GM12878 (cell line): Measurements from ENCODE around the gene PPP2R2B. TPM values are rescaled to one million over a fixed set of nuclear protein-coding genes. Genes with fewer than 3 reads are reported as not detected.
A peak's percentile ranks its signal among the peaks of the same experiment; 100 is the strongest.

Experiments used
- ATAC-seq: fragments of 200-7000 bp; cut with Tn5 transposase; 3 replicates; pipeline ENCODE4 v1.9.1; 2020; ENCODE audit warnings: mild to moderate bottlenecking, moderate library complexity
- BruUV-seq: library from RNA; stranded (reverse); fragments of 400-500 nt; replicated peaks from 2 replicates; lab custom pipeline; 2021; lab: Mats Ljungman, UMichigan
- CTCF ChIA-PET: fragments of 300-600 bp; sonication (Branson Sonifier 250); formaldehyde crosslinking; extraction: SDS; loops from one replicate; lab custom pipeline; 2021; ENCODE audit warnings: inconsistent platforms; lab: Yijun Ruan, JAX
- POLR2A ChIA-PET: fragments of 350-600 bp; formaldehyde crosslinking; extraction: SDS; loops from one replicate; lab custom pipeline; 2021; ENCODE audit warnings: inconsistent platforms; lab: Charles Lee
- RAD21 ChIA-PET: fragments of 300-600 bp; sonication (Branson Sonifier 250); formaldehyde crosslinking; loops from one replicate; lab custom pipeline; 2023; ENCODE audit warnings: antibody characterized with exemption; ENCODE audit not compliant: unreplicated experiment; lab: Charles Lee
- SMC1A ChIA-PET: fragments of 300-600 bp; sonication (Branson Sonifier 250); formaldehyde crosslinking; loops from one replicate; lab custom pipeline; 2023; ENCODE audit not compliant: unreplicated experiment, uncharacterized antibody; lab: Charles Lee
- DNase-seq: peaks from one replicate; pipeline ENCODE4 v3.0.0-alpha.2; 2011; ENCODE audit warnings: low read depth, low spot score
- FAIRE-seq: peaks from 3 replicates; lab custom pipeline; 2011; peaks lifted over from hg19 to GRCh38; lab: Jason Lieb, UNC
- H2AFZ ChIP-seq: 2 replicates; pipeline ENCODE4 v1.6.0; 2011; ENCODE audit warnings: low read depth, low read length, control low read depth; ENCODE audit not compliant: control insufficient read depth
- H3K27ac ChIP-seq: 2 replicates; pipeline ENCODE4 v1.5.1; 2011; ENCODE audit warnings: control low read depth; ENCODE audit not compliant: control insufficient read depth, insufficient read depth
- H3K27me3 ChIP-seq, 2 experiments: replicated peaks in 1 of 2; 2 replicates each; pipeline versions ENCODE4 v1.6.0 to v1.6.1; 2011; ENCODE audit warnings: low read length in 1 of 2; ENCODE audit not compliant: control insufficient read depth in 2 of 2, insufficient read depth in 2 of 2
- H3K36me3 ChIP-seq, 2 experiments: 2 replicates each; pipeline ENCODE4 v1.5.1; 2011; ENCODE audit warnings: low read length in 1 of 2; ENCODE audit not compliant: control insufficient read depth in 2 of 2, insufficient read depth in 2 of 2
- H3K4me1 ChIP-seq: 2 replicates; pipeline ENCODE4 v1.6.1; 2011; ENCODE audit warnings: mild to moderate bottlenecking, low read length, moderate library complexity, mixed read lengths; ENCODE audit not compliant: control insufficient read depth, insufficient read depth
- H3K4me2 ChIP-seq: 2 replicates; pipeline ENCODE4 v1.6.0; 2011; ENCODE audit warnings: control low read depth; ENCODE audit not compliant: control insufficient read depth, insufficient read depth
- H3K4me3 ChIP-seq: fragments of 200-600 bp; sonication (generic); 2 replicates; pipeline ENCODE4 v1.5.1; 2016
- H3K79me2 ChIP-seq: 2 replicates; pipeline ENCODE4 v1.6.0; 2011; ENCODE audit warnings: low read length; ENCODE audit not compliant: control insufficient read depth, insufficient read depth
- H3K9ac ChIP-seq: 2 replicates; pipeline ENCODE4 v1.8.0; 2011; ENCODE audit warnings: low read length, control low read depth, mixed read lengths; ENCODE audit not compliant: control insufficient read depth, insufficient read depth
- H3K9me3 ChIP-seq: replicated peaks from 3 replicates; pipeline ENCODE4 v1.5.1; 2011; ENCODE audit warnings: mild to moderate bottlenecking, low read length; ENCODE audit not compliant: control insufficient read depth, insufficient read depth
- H4K20me1 ChIP-seq: 2 replicates; pipeline ENCODE4 v1.6.0; 2011; ENCODE audit not compliant: control insufficient read depth, insufficient read depth
- BCL11A ChIP-seq: IDR thresholded peaks from 2 replicates; pipeline ENCODE4 v1.6.1; 2011; ENCODE audit warnings: low read depth, low read length
- CHD4 ChIP-seq: fragments of 200-600 bp; sonication (generic); IDR thresholded peaks from 2 replicates; pipeline ENCODE4 v1.6.1; 2016; ENCODE audit warnings: mild to moderate bottlenecking
- FOXK2 ChIP-seq: fragments of 450-650 bp; IDR thresholded peaks from 2 replicates; pipeline ENCODE4 v1.6.1; 2017; ENCODE audit warnings: mild to moderate bottlenecking, moderate library complexity
- IKZF1 ChIP-seq: fragments of 450-650 bp; conservative IDR thresholded peaks from 2 replicates; pipeline ENCODE4 v1.6.1; 2017; ENCODE audit warnings: antibody characterized with exemption, mild to moderate bottlenecking
- JUND ChIP-seq: IDR thresholded peaks from 2 replicates; pipeline ENCODE4 v1.6.1; 2012; ENCODE audit warnings: low read depth, mild to moderate bottlenecking, low read length, improper control_type of control experiment, moderate library complexity
- KAT2A ChIP-seq: conservative IDR thresholded peaks from 2 replicates; pipeline ENCODE4 v1.6.1; 2011; ENCODE audit warnings: low read depth, low read length; ENCODE audit not compliant: control insufficient read depth
- LARP7 ChIP-seq: fragments of 450-650 bp; IDR thresholded peaks from 2 replicates; pipeline ENCODE4 v1.6.1; 2017; ENCODE audit warnings: mild to moderate bottlenecking
- RAD21 ChIP-seq: IDR thresholded peaks from 2 replicates; pipeline ENCODE4 v1.6.1; 2011; ENCODE audit warnings: mild to moderate bottlenecking, low read depth, low read length, moderate library complexity; ENCODE audit not compliant: insufficient read depth
- ZNF24 ChIP-seq: fragments of 450-650 bp; IDR thresholded peaks from 2 replicates; pipeline ENCODE4 v1.6.1; 2017; ENCODE audit warnings: antibody characterized with exemption, mild to moderate bottlenecking
- ZSCAN29 ChIP-seq: fragments of 450-650 bp; IDR thresholded peaks from 2 replicates; pipeline ENCODE4 v1.6.1; 2017; ENCODE audit warnings: mild to moderate bottlenecking, moderate library complexity
- WGBS: methylation state at CpG from one replicate; pipeline ENCODE4 v1.1.6; 2016; ENCODE audit warnings: low lambda C conversion rate; ENCODE audit not compliant: insufficient replicate concordance, insufficient coverage; ENCODE audit errors: missing lambda C conversion rate; 5-methylcytosine and 5-hydroxymethylcytosine counted together
- in situ Hi-C: fragments of 300-500 bp; cut with MboI; formaldehyde crosslinking; loops from 9 replicates; pipeline ENCODE4 v1.14.3; 2018; ENCODE audit warnings: mixed read lengths
- intact Hi-C: fragments of 100-400 bp; cut with micrococcal nuclease; formaldehyde crosslinking; loops from one replicate; pipeline ENCODE4 v1.14.2; 2022; ENCODE audit not compliant: unreplicated experiment
- polyA plus RNA-seq, 11 experiments: library from polyadenylated mRNA; depleted of rRNA in 4 of 11; unstranded in 6 of 11; stranded (reverse) in 5 of 11; fragments of >200 nt; fragmentation: Nextera tagmentation in 4 of 11; fragmentation: Illumina TruSeq in 1 of 11; extraction: Ambion mirVana in 4 of 11; extraction: Trizol in 1 of 11; gene quantifications; 1 replicate in 1 of 11; 2 replicates in 10 of 11; pipeline versions ENCODE4 v1.2.1 to v1.2.3, GENCODE V29; 2011 to 2016; ENCODE audit warnings: inconsistent platforms in 2 of 11, missing spikeins in 2 of 11, low read depth in 1 of 11
- total RNA-seq, 4 experiments: library from RNA; depleted of rRNA in 3 of 4; stranded (reverse); fragments of >200 nt in 3 of 4; fragmentation: Illumina TruSeq in 1 of 4; extraction: Trizol in 1 of 4; gene quantifications; 2 replicates each; pipeline versions ENCODE4 v1.2.1 to v1.2.3, GENCODE V29; 2013 to 2021
- TF ChIP-seq, protein P1 (sequence below): IDR thresholded peaks from 2 replicates; pipeline ENCODE4 v1.6.1; 2011; ENCODE audit warnings: low read depth, mild to moderate bottlenecking, low read length, moderate library complexity, borderline replicate concordance; ENCODE audit errors: extremely low read depth

The PPP2R2B gene
- total and polyA plus RNA-seq, 10 of the 15 experiments (the other 5 are each of a cell fraction or from before 2014, with no cell fraction given), result not detected

DNA sequence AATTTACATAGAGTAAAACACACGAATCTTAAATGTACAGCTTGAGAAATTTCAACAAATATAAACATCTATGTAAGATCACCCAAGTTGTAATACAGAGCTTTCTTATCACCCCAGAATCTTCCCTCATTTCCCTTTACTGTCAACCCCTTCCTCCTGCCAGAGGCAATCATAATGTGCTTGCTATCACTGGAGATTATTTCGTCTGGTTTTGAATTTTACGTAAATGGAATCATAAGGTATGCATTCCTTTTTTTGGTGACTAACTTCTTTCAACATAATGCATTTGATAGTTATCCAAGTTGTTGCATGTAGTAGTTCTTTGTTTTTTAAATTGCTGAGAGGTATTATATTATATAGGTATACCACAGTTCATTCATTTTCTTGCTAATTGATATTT, 325.1 kb downstream of the PPP2R2B start (continued):
- TF ChIP-seq LARP7, result no peak
- TF ChIP-seq FOXK2, result no peak

DNA sequence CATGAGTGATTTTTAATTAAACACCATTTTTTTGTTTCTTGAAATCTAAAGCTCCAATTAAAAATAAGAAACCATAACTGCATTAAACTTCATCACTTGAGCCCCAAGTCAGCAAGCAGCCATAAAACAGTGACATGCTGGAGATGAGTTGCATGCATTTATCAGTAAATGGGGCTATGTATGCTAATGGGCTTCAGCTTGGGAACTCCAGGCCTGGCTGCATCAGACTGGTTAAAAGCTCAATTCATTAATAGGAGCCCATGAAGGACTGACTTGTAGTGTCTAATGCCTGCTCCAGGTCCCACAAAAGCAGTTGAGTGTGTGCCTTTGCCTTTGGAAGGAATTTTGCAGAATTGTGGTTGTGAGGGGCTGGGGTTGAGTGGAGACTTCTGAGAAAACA, 328.9 kb downstream of the PPP2R2B start:
- in situ Hi-C loops, result no loop called here
- Histone ChIP-seq H3K9me3 (no peaks in the 10 kb centered on the region), H3K27ac (no peak overlapping the region), H3K79me2 (no peaks in the 10 kb centered on the region), H2AFZ (no peak overlapping the region), H3K27me3 (no peaks in the 10 kb centered on the region; a peak in 1 of 4 replicates), H3K4me3 (no peak overlapping the region), H3K4me1 (no peaks in the 10 kb centered on the region)
- FAIRE-seq (no peak), ATAC-seq (no peak), DNase-seq (no peak)
- intact Hi-C loops, result no loop called here
- POLR2A ChIA-PET, result no interaction called here
- TF ChIP-seq RAD21 (no peak), BCL11A (no peak), JUND (no peak), CHD4 (no peak)
- TF ChIP-seq, all 136 proteins: peak for 0
- H3K4me2 ChIP-seq, result no peak overlapping the region
- H4K20me1 ChIP-seq, result no peaks in the 10 kb centered on the region
- no peaks in the 10 kb centered on the region for H3K36me3 ChIP-seq
- BruUV-seq, result no TSS peak
- RAD21 ChIA-PET, result interaction anchor here (1.2 kb wide), 1 partner anchor 416 kb away, joined by 3 read pairs; no protein-coding TSS in a partner anchor
- SMC1A ChIA-PET, result no interaction called here
- CTCF ChIA-PET, result interaction anchor here (0.7 to 3.1 kb wide), 3 partner anchors 9 to 639 kb away, joined by 3 to 18 read pairs (median 3); no protein-coding TSS in a partner anchor
- H3K9ac ChIP-seq, result no peak overlapping the region

DNA sequence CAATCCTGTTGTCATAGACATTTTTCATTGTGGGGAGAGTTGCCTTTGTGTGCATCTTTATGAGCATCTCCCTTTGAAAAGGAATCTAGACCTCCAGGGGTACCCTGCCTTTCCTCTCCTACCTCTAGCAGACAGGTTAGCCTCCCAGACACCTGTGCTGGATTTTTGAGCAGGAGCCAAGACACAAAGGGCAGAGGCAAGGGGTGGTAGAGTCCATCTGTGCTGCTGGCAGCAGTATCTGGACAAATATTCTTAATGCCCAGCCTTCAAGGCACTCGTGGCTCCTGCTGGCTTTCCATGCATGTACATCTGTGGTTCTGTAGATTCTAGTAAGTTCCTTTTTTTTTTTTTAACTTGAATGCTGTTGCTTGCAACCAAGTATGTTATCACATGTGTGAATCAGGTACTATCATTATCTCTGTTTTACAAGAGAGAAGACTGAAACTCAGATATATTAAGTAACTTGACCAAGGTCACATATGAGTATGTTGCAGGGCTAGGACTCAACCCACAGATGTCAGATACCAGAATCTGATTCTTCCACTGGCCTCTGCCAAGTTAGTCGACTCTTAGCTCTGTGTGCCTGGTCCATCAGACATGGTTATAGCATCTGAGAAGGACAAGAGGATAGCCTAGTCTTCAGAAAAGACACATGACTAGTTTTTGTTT, 329.6 kb downstream of the PPP2R2B start:
- no peaks in the 10 kb centered on the region for H3K4me1 ChIP-seq
- WGBS, result 0% methylated on average over 2 of the region's 2 CpGs
- CTCF ChIA-PET, result interaction anchor here (0.7 to 3.1 kb wide), 4 partner anchors 8 to 640 kb away, joined by 3 to 18 read pairs (median 3); no protein-coding TSS in a partner anchor
- no peak overlapping the region for H3K27ac ChIP-seq
- H3K9me3 ChIP-seq, result no peaks in the 10 kb centered on the region
- no peaks in the 10 kb centered on the region for H3K36me3 ChIP-seq
- no TSS peak for BruUV-seq
- ATAC-seq (peak; percentile 31), FAIRE-seq (peak; percentile 7), DNase-seq (no peak)
- H3K4me2 ChIP-seq, result no peak overlapping the region
- RAD21 ChIA-PET, result interaction anchor here (1.2 kb wide), 2 partner anchors 417 kb away, joined by 3 to 4 read pairs; no protein-coding TSS in a partner anchor
- no peaks in the 10 kb centered on the region for H4K20me1 ChIP-seq
- H3K27me3 ChIP-seq, result no peaks in the 10 kb centered on the region; a peak in 1 of 4 replicates
- no peak overlapping the region for H3K9ac ChIP-seq
- in situ Hi-C loops (no loop called here), intact Hi-C loops (no loop called here)
- TF ChIP-seq IKZF1 (no peak), ZSCAN29 (no peak), ZNF24 (no peak), KAT2A (no peak), JUND (no peak)
- TF ChIP-seq, protein P1, sequence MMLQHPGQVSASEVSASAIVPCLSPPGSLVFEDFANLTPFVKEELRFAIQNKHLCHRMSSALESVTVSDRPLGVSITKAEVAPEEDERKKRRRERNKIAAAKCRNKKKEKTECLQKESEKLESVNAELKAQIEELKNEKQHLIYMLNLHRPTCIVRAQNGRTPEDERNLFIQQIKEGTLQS, result no peak
- SMC1A ChIA-PET, result no interaction called here
- H2AFZ ChIP-seq, result no peak overlapping the region
- POLR2A ChIA-PET, result no interaction called here
- H3K79me2 ChIP-seq, result no peaks in the 10 kb centered on the region
- H3K4me3 ChIP-seq, result no peak overlapping the region
